GM23338 (cell line): Measurements from ENCODE around the gene CAMK1. TPM values are rescaled to one million over a fixed set of nuclear protein-coding genes. Genes with fewer than 3 reads are reported as not detected.

Experiments used
- REST ChIP-seq: IDR thresholded peaks from one replicate; pipeline ENCODE4 v1.6.1; 2018; ENCODE audit warnings: antibody characterized with exemption; ENCODE audit not compliant: unreplicated experiment
- polyA plus RNA-seq: library from polyadenylated mRNA; unstranded; fragments of >200 nt; fragmentation: Nextera tagmentation; extraction: Ambion mirVana; gene quantifications from 2 replicates; pipeline ENCODE4 v1.2.1, GENCODE V29; 2016
- total RNA-seq: library from RNA; depleted of rRNA; stranded (reverse); fragments of >200 nt; shearing (Covaris generic); gene quantifications from 2 replicates; pipeline ENCODE4 v1.2.3, GENCODE V29; 2014; rRNA removed
- TF ChIP-seq, protein P1 (sequence below): fragments of 250-450 bp; sonication (Bioruptor Pico); IDR thresholded peaks from 2 replicates; pipeline ENCODE4 v1.5.0; 2020; ENCODE audit warnings: mild to moderate bottlenecking, moderate library complexity
- TF ChIP-seq, protein P2 (sequence below): IDR thresholded peaks from 2 replicates; pipeline ENCODE4 v1.6.1; 2016; ENCODE audit warnings: antibody characterized with exemption

The CAMK1 gene
- total and polyA plus RNA-seq, 2 experiments from 2014 or later, result 4.4 TPM

- TF ChIP-seq, protein P1, sequence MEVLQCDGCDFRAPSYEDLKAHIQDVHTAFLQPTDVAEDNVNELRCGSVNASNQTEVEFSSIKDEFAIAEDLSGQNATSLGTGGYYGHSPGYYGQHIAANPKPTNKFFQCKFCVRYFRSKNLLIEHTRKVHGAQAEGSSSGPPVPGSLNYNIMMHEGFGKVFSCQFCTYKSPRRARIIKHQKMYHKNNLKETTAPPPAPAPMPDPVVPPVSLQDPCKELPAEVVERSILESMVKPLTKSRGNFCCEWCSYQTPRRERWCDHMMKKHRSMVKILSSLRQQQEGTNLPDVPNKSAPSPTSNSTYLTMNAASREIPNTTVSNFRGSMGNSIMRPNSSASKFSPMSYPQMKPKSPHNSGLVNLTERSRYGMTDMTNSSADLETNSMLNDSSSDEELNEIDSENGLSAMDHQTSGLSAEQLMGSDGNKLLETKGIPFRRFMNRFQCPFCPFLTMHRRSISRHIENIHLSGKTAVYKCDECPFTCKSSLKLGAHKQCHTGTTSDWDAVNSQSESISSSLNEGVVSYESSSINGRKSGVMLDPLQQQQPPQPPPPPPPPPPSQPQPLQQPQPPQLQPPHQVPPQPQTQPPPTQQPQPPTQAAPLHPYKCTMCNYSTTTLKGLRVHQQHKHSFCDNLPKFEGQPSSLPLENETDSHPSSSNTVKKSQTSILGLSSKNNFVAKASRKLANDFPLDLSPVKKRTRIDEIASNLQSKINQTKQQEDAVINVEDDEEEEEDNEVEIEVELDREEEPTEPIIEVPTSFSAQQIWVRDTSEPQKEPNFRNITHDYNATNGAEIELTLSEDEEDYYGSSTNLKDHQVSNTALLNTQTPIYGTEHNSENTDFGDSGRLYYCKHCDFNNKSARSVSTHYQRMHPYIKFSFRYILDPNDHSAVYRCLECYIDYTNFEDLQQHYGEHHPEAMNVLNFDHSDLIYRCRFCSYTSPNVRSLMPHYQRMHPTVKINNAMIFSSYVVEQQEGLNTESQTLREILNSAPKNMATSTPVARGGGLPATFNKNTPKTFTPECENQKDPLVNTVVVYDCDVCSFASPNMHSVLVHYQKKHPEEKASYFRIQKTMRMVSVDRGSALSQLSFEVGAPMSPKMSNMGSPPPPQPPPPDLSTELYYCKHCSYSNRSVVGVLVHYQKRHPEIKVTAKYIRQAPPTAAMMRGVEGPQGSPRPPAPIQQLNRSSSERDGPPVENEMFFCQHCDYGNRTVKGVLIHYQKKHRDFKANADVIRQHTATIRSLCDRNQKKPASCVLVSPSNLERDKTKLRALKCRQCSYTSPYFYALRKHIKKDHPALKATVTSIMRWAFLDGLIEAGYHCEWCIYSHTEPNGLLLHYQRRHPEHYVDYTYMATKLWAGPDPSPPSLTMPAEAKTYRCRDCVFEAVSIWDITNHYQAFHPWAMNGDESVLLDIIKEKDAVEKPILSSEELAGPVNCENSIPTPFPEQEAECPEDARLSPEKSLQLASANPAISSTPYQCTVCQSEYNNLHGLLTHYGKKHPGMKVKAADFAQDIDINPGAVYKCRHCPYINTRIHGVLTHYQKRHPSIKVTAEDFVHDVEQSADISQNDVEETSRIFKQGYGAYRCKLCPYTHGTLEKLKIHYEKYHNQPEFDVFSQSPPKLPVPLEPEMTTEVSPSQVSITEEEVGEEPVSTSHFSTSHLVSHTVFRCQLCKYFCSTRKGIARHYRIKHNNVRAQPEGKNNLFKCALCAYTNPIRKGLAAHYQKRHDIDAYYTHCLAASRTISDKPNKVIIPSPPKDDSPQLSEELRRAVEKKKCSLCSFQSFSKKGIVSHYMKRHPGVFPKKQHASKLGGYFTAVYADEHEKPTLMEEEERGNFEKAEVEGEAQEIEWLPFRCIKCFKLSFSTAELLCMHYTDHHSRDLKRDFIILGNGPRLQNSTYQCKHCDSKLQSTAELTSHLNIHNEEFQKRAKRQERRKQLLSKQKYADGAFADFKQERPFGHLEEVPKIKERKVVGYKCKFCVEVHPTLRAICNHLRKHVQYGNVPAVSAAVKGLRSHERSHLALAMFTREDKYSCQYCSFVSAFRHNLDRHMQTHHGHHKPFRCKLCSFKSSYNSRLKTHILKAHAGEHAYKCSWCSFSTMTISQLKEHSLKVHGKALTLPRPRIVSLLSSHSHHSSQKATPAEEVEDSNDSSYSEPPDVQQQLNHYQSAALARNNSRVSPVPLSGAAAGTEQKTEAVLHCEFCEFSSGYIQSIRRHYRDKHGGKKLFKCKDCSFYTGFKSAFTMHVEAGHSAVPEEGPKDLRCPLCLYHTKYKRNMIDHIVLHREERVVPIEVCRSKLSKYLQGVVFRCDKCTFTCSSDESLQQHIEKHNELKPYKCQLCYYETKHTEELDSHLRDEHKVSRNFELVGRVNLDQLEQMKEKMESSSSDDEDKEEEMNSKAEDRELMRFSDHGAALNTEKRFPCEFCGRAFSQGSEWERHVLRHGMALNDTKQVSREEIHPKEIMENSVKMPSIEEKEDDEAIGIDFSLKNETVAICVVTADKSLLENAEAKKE (CRISPR knock-in tag), result no peak
- TF ChIP-seq, protein P2, sequence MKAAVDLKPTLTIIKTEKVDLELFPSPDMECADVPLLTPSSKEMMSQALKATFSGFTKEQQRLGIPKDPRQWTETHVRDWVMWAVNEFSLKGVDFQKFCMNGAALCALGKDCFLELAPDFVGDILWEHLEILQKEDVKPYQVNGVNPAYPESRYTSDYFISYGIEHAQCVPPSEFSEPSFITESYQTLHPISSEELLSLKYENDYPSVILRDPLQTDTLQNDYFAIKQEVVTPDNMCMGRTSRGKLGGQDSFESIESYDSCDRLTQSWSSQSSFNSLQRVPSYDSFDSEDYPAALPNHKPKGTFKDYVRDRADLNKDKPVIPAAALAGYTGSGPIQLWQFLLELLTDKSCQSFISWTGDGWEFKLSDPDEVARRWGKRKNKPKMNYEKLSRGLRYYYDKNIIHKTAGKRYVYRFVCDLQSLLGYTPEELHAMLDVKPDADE, result no peak
- TF ChIP-seq REST, result no peak
Observed at GRCh38 chr3:9710174-9710739, 59.5 kb downstream of the CAMK1 start (continued).

Other genes with a start within 250 kb of the CAMK1 start
- 11.1 and 11.5 TPM in 2 replicates for gene LHFPL4, start 216.1 kb downstream of the CAMK1 start, total RNA-seq
- gene LHFPL4, start 216.1 kb downstream of the CAMK1 start, polyA plus RNA-seq, result 2.3 and 4.2 TPM in 2 replicates
- 48.9 and 54.3 TPM in 2 replicates for gene MTMR14, start 120.4 kb downstream of the CAMK1 start, total RNA-seq
- gene MTMR14, start 120.4 kb downstream of the CAMK1 start, polyA plus RNA-seq, result 32.8 and 34.4 TPM in 2 replicates
- gene CPNE9, start 66.1 kb downstream of the CAMK1 start, total RNA-seq, result 7.8 and 8.8 TPM in 2 replicates
- 6.2 and 7.0 TPM in 2 replicates for gene CPNE9, start 66.1 kb downstream of the CAMK1 start, polyA plus RNA-seq
- gene BRPF1, start 38.2 kb downstream of the CAMK1 start, total RNA-seq, result 23.7 and 24.7 TPM in 2 replicates
- gene BRPF1, start 38.2 kb downstream of the CAMK1 start, polyA plus RNA-seq, result 6.3 and 8.0 TPM in 2 replicates
- gene OGG1, start 20.0 kb downstream of the CAMK1 start, total RNA-seq, result 25.4 and 27.6 TPM in 2 replicates
- gene OGG1, start 20.0 kb downstream of the CAMK1 start, polyA plus RNA-seq, result 17.4 and 20.6 TPM in 2 replicates
- gene TADA3, start 22.5 kb upstream of the CAMK1 start, total RNA-seq, result 54.4 and 61.7 TPM in 2 replicates
- 29.1 and 31.5 TPM in 2 replicates for gene TADA3, start 22.5 kb upstream of the CAMK1 start, polyA plus RNA-seq
- 171 and 176 TPM in 2 replicates for gene ARPC4, start 23.1 kb upstream of the CAMK1 start, total RNA-seq
- 71.9 and 73.0 TPM in 2 replicates for gene ARPC4, start 23.1 kb upstream of the CAMK1 start, polyA plus RNA-seq
- gene TTLL3, start 40.3 kb upstream of the CAMK1 start, total RNA-seq, result 4.5 and 5.3 TPM in 2 replicates
- 3.7 and 4.9 TPM in 2 replicates for gene TTLL3, start 40.3 kb upstream of the CAMK1 start, polyA plus RNA-seq
- gene RPUSD3, start 74.1 kb upstream of the CAMK1 start, total RNA-seq, result 73.4 and 82.8 TPM in 2 replicates
- gene RPUSD3, start 74.1 kb upstream of the CAMK1 start, polyA plus RNA-seq, result 59.6 and 64.3 TPM in 2 replicates
- gene CIDEC, start 110.3 kb upstream of the CAMK1 start, total RNA-seq, result not detected in 2 replicates
- not detected in 2 replicates for gene CIDEC, start 110.3 kb upstream of the CAMK1 start, polyA plus RNA-seq
- gene JAGN1, start 120.7 kb upstream of the CAMK1 start, total RNA-seq, result 22.5 and 23.7 TPM in 2 replicates
- 27.9 and 32.0 TPM in 2 replicates for gene JAGN1, start 120.7 kb upstream of the CAMK1 start, polyA plus RNA-seq
- gene IL17RE, start 132.9 kb upstream of the CAMK1 start, total RNA-seq, result 3.4 and 4.3 TPM in 2 replicates
- gene IL17RE, start 132.9 kb upstream of the CAMK1 start, polyA plus RNA-seq, result 1.0 and 1.1 TPM in 2 replicates
- 12.6 and 15.0 TPM in 2 replicates for gene IL17RC, start 147.2 kb upstream of the CAMK1 start, total RNA-seq
- 8.4 and 10.2 TPM in 2 replicates for gene IL17RC, start 147.2 kb upstream of the CAMK1 start, polyA plus RNA-seq
- 8.4 and 11.5 TPM in 2 replicates for gene CRELD1, start 163.9 kb upstream of the CAMK1 start, total RNA-seq
- gene CRELD1, start 163.9 kb upstream of the CAMK1 start, polyA plus RNA-seq, result 13.1 and 14.3 TPM in 2 replicates
- 5.1 and 6.9 TPM in 2 replicates for gene PRRT3, start 182.5 kb upstream of the CAMK1 start, total RNA-seq
- 4.3 TPM in 2 replicates for gene PRRT3, start 182.5 kb upstream of the CAMK1 start, polyA plus RNA-seq
- 23.8 and 36.2 TPM in 2 replicates for gene EMC3, start 216.9 kb upstream of the CAMK1 start, total RNA-seq
- gene EMC3, start 216.9 kb upstream of the CAMK1 start, polyA plus RNA-seq, result 42.8 and 46.5 TPM in 2 replicates